ENCODE data around the gene C16orf89.

Gene C16orf89

GRCh38 chr16:5030251-5030870 is 35.4 kb downstream of the C16orf89 start:
- no peak for DNase-seq (ENCODE audit: low read depth, low spot score)

DNA sequence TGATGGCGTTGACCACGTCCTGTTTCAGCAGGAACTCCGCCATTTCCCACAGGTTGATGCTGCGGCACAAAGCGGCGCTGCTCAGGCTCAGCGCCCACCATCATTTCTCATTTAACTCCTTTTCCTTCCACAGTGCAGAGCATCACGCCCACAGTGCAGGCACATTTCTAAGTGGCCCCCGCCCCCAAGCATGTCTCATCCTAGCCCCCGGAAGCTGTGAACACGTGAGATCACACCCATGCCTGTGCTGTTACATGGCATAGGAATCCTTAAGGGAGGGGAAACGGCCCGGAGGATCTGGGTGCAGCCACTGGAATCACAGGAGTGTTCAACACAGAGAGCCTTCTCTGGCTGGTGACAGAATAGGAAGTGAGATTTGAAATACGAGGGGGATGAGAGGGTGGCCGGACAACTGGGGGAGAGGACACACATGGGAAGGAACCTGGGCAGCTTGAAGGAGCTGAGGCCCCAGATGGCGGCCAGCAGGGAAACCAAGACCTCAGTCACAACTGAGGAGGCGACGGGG is 36.7 kb downstream of the C16orf89 start:
- DNase-seq (ENCODE audit: low read depth, low spot score), result no peak

DNA sequence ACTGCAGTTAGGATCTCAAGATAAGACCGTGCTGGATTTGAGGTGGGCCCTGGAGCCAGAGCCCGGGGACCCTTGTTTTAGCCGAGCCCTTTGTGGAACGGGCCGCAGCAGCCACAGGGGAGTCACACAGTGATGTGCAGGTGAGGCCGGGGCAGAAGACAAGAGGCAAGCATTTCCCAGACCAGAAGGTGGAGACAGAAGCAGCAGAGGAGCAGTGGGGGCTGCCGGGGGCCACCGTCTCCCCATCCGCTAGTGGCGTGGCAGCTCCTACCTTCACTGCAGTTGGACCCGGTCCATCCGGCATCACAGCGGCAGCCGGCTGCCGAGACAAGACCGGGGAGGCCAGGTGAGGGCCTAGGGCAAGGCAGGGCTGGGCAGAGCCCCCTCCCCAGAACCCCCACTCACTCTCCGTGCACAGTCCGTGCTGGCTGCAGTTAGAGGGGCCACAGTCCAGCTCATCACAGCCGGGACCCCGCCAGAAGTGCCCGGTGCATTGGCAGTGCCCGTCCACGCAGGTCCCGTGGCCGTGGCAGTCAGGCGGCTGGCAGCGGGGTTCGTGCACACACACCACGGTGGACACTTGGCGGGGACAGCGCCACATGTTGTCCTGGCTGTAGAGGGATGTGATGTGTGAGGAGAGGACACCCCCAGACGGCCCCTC is 38.1 kb downstream of the C16orf89 start:
- no peak for DNase-seq (ENCODE audit: low read depth, low spot score)

DNA sequence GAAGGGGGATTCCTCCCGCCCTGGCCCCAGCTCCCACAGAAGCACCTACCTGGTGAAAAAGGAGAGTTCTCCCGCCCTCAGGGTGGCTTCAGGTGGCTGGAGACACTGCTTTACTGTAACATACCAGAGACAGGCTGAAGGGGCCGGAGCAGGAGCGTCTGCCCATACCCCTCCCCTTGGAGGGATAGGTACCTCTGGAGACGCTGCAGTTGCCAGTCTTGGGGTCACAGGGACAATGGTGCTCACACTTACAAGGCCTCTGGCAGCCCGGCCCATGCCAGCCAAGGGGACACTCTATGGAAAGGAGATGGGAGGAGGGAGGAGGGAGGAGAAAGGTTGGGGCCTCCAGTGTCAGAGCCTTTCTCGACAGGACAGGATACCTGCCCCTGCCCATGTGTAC is 38.7 kb downstream of the C16orf89 start:
- DNase-seq (ENCODE audit: low read depth, low spot score), result no peak

DNA sequence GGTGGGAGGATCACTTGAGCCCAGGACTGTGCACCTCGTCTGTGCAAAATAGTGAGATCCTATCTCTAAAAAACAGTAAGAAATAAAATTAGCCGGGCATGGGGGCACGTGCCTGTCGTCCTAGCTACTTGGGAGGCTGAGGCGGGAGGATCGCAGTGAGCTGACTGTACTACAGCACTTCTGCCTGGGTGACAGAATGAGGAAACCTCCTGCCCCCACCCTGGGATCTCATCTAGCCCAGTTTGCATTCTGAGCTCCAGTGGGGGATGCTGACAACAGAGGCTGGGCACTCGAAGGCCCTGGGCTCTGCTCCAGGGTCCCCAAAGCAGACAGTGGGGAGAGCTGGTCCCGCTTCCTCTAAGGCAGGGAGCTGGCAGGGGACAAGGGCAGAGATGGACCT is 39.1 kb downstream of the C16orf89 start:
- no peak for DNase-seq (ENCODE audit: low read depth, low spot score)

DNA sequence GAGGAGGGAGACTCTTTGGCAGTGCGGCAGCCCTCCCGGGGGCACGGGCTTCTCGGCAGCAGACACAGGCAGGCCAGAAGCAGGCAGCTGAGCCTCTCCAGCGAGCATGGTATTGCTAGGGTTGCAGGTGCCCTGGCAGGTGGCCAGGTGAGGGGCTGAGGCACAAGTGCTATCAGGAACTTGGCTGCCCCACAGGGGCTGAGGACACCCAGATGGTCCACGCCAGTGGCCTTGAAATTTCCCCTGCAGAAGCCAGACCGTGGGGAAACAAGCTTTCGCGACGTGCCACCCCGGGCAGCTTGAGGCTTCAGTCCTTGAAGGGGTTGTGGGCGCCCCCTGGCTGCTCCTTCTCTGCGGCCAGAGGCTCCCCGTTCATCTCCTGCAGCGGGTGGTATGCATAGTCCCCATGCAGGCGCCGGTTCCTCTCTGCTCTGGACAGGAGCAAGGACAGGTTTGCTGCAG is 40.6 kb downstream of the C16orf89 start:
- no peak for DNase-seq (ENCODE audit: low read depth, low spot score)

- DNase-seq (ENCODE audit: low read depth, low spot score), result no peak
Observed at GRCh38 chr16:5024632-5025031, 41.1 kb downstream of the C16orf89 start.

GRCh38 chr16:5022521-5022920 is 43.2 kb downstream of the C16orf89 start:
- DNase-seq (ENCODE audit: low read depth, low spot score), result no peak

DNA sequence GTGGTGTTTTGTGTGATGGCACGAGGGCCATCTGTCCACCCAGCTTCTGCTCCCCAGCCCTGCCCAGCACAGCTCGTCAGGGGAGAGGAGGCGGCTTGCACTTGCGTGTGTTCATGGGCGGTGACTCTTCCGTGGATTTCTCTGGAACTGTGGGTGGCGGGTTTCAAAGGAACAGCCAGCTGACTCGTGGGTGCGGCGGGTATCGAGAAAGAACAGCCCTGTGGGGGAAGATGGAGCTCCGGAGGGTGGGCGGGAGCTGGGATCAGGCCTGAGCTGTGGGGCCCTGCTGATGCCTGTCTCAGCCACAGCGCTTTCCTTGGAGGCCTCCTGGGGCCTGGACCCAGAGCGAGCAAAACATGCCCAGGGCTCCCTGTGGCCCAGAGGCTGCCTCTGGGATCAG is 45.2 kb downstream of the C16orf89 start:
- DNase-seq (ENCODE audit: low read depth, low spot score), result no peak

- DNase-seq (ENCODE audit: low read depth, low spot score), result no peak
Observed at GRCh38 chr16:5019775-5020174, 46.0 kb downstream of the C16orf89 start.

GRCh38 chr16:5018793-5019192 is 47.0 kb downstream of the C16orf89 start:
- DNase-seq (ENCODE audit: low read depth, low spot score), result no peak

DNA sequence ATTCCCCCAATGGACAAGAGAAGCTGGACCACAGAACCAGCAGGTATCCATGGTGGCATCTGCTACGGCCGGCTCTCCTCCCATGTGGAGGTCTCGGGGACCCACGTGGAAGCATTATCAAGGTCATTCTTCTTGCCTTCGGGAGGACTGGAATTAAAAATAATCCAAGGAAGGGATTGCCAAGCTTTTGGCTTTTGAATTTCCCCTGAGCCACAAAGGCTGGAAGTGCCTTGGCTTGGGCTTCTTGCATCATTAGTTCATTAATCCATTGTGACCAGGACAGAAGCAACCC is 48.1 kb downstream of the C16orf89 start:
- no peak for DNase-seq (ENCODE audit: low read depth, low spot score)

DNA sequence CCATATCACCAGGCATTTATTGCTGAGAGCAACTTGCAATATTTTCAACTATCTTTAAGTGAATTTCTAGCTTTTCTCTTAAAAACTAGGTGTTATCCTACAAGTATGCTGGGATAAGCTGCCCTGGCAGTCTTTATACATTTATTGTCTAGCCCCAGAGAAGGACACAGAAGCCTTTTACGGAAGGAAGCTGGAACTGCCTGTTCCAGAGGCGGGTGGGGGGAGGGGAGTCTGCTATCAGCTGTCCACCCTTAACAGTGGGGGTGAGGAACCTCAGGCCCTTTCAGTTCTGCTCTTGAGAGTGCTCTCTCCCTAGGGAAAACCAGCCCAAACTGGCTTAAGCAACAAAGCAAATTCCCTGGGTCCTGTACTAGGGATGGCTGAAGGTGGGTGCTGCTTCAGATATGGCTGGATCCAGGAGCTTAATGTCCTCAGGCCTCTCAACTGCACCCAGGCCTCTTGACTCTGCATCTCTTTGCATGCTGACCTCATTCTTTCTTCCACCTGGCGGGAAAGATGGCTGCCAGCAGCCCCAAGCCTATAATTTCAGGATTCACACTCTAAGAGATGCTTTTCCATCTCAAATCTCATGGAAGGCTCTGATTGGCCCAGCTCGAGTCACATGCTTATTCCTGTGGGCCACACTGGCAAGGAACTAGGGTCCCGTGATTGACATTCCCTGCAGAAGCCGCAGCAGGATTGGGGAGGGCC is 48.6 kb downstream of the C16orf89 start:
- DNase-seq (ENCODE audit: low read depth, low spot score), result no peak

DNA sequence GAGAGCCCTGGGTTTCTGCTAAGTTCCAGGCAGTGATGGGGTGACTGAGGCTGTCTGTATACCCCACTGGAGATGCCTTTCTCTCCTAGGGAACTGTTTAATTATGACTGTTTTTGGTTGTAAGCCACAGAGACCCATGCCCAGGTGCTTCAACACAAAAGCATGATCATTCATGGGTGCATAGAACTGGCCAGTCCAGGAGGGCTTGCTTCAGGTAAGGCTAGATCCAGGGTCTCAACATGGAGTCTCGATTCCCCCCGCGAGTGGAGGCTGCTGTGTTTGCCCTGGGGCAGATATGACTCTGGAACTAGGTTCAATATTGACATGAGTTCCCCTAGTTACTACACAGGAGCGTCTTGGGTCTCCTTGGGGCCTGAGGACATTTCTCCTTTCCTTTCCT is 49.9 kb downstream of the C16orf89 start:
- no peak for DNase-seq (ENCODE audit: low read depth, low spot score)

DNA sequence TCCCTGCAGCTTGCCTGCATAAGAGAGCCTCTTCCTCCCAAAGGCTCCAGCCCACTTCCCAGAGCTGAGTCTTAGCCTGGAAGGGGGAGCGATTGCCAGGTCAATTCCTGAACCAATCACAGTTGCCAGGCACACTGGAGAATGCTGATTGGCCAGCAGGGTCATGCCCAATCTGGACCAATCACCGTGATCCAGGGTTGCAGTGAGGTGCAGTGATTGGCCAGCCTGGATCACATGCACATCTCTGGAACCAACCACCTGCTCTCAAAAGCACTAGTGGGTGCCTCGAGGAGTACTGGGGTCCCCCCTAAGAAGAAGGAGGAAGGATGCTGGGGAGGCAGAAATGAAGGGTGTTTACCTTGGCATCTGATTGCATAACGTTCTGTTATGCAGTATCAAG is 50.4 kb downstream of the C16orf89 start:
- no peak for DNase-seq (ENCODE audit: low read depth, low spot score)

DNA sequence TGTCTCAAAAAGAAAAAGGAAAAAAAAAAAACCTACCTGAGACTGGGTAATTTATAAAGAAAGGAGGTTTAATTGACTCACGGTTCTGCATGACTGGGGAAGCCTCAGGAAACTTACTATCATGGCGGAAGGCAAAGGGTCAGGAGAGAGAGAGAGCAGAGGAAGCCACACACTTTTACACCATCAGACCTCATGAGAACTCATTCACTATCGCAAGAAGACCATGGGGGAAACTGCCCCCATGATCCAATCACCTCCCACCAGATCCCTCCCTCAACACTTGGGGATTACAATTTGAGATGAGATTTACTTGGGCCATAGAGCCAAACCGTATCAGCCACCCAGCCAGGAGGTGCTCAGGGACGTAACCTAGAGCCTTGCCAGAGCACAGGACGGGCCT is 52.9 kb downstream of the C16orf89 start:
- DNase-seq (ENCODE audit: low read depth, low spot score), result no peak

DNA sequence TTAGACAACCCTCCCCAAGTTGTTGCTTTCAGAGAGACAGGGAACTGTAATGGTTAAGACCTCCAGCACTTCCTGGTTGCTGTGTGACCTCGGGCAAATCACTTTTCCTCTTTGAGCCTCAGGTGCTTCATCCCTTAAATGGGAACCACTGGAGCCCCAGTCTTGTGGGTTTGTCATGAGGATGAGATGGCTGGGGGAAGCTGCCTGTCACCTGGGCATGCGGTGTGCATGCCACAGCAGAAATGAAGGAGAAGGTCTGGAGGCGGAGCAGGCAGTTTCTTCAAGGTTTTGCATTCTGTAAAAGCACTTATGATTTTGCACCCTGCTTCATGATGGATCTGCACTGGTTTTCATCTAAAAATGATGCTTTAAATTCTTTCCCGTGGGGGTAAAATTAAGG is 54.1 kb downstream of the C16orf89 start:
- DNase-seq (ENCODE audit: low read depth, low spot score), result no peak

DNA sequence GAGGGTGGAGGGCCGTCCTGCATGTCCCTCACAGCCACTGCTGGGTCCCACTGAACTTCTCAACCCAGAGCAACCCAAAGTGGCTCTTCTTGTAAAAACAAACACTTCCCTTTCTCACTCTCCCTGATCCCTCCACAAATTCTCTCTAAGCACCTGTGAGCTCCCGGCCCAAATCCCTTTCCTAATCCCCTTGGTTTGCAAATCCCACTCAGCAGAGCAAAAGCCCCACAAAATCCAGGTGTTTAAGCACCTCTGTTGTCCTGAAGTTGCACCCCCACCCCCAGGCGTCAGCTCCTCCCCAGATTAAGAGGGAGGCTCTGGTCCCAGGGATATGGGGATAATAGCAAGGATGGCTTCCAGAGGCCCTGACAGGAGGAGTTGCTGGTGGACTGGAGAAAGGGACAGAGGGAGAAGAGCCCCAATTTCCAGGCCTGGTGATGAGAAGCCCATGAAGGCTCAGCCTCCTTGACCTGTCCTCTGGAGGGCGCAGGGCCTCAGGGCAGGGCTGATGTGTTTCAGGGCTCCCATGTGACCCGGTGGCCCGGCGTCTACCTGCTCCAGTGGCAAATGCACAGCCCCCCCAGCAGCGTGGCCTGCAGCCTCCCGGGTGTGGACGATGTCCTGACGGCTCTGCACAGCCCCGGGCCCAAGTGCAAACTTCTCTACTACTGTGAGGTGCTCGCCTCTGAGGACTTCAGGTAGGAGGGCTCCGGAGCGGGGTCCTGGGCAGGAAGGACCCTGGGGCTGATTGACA is 55.0 kb downstream of the C16orf89 start:
- no peak for DNase-seq (ENCODE audit: low read depth, low spot score)

GRCh38 chr16:5008311-5008731 is 57.4 kb downstream of the C16orf89 start:
- DNase-seq (ENCODE audit: low read depth, low spot score), result no peak

- no peak for DNase-seq (ENCODE audit: low read depth, low spot score)
Observed at GRCh38 chr16:5007256-5007655, 58.5 kb downstream of the C16orf89 start.

DNA sequence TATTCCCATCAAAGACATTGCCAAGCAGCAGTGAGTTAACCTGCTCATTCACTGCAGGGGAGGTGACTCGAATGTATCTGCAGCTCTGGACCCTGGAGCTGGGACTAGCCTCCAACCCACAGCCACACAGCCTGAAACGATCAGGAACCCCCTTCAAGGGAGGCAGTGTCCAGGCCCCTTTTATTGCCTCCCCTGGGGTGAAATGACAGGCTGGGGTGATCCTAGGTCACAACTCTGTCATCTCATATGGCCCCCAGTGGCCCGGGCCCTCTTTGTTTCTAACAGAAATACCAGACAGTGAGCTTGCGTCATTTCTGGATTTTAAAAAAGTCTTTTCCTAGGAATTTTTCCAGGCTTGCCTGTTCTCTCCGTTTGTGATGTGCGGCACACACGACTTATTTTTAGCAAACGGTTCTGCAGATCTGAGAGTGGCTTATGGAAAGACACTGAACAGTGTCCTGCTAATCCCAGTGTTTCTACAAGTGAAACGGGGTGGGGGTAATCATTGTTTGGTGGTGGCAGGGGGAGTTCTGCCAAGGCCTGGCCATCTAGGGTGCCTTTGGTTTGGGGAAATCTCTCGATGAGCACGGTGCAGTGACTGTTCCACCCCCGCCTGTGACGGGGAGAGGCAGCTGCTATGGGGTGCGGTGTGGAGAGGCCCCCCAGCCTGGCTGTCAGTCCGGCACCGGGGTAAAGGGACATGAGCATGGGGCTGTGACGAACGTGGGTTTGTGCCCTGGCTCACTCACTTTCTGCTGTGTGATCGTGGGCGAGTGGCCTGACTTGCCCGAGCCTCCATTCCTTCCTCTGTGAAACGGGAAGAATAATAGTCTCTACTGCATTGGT is 59.2 kb downstream of the C16orf89 start:
- no peak for DNase-seq (ENCODE audit: low read depth, low spot score)
